K562 (cell line): ENCODE measurements around the gene RAB3GAP2. TPM values are rescaled to one million over a fixed set of nuclear protein-coding genes. Genes with fewer than 3 reads are reported as not detected.

Source experiments
- ATAC-seq: fragments of 200-7000 bp; cut with Tn5 transposase; 3 replicates; pipeline ENCODE4 v1.9.1; 2020; ENCODE audit warnings: moderate library complexity
- BruUV-seq: library from RNA; stranded (reverse); fragments of 400-500 nt; replicated peaks from 2 replicates; lab custom pipeline; 2021; lab: Mats Ljungman, UMichigan
- CTCF ChIA-PET: fragments of 300-600 bp; formaldehyde crosslinking; extraction: SDS; loops from one replicate; lab custom pipeline; 2021; ENCODE audit warnings: low intra/inter-chr PET ratio; lab: Yijun Ruan, JAX
- POLR2A ChIA-PET: fragments of 300-600, 350-650 bp; sonication (Branson Sonifier 250); formaldehyde crosslinking; extraction: SDS; loops from one replicate; lab custom pipeline; 2021; ENCODE audit warnings: antibody characterized with exemption, inconsistent platforms; lab: Yijun Ruan, JAX
- DNase-seq, 4 experiments: peaks; one replicate each; pipeline versions ENCODE4 v3.0.0 to v3.0.0-alpha.2; 2011 to 2018; ENCODE audit warnings: low spot score in 3 of 4, mixed read lengths in 3 of 4; ENCODE audit errors: extremely low read depth in 1 of 4
- FAIRE-seq: peaks from 2 replicates; lab custom pipeline; 2011; peaks lifted over from hg19 to GRCh38; lab: Jason Lieb, UNC
- H2AFZ ChIP-seq: 2 replicates; pipeline ENCODE4 v1.6.0; 2011; ENCODE audit warnings: low read depth, low read length, control low read depth, inconsistent platforms
- H3K27ac ChIP-seq: fragments of 200-600 bp; 3 replicates; pipeline ENCODE4 v1.8.0; 2011; ENCODE audit warnings: low read depth, mild to moderate bottlenecking, control low read depth, inconsistent platforms, low read length, moderate library complexity, mixed read lengths; ENCODE audit errors: extremely low read depth
- H3K27me3 ChIP-seq, 2 experiments: fragments of 300-600 bp in 1 of 2; 2 replicates in 1 of 2; 3 replicates in 1 of 2; pipeline versions ENCODE4 v1.6.0 to v1.8.0; 2011; ENCODE audit warnings: inconsistent platforms in 2 of 2, low read length in 2 of 2, mild to moderate bottlenecking in 1 of 2, mixed read lengths in 1 of 2, moderate library complexity in 1 of 2; ENCODE audit not compliant: control insufficient read depth in 2 of 2, insufficient read depth in 2 of 2
- H3K36me3 ChIP-seq: fragments of 300-600 bp; 3 replicates; pipeline ENCODE4 v1.8.0; 2011; ENCODE audit warnings: mild to moderate bottlenecking, low read length, inconsistent platforms; ENCODE audit not compliant: control insufficient read depth, insufficient read depth
- H3K4me1 ChIP-seq, 2 experiments: fragments of 200-600 bp in 1 of 2; replicated peaks in 1 of 2; 2 replicates in 1 of 2; 3 replicates in 1 of 2; pipeline versions ENCODE4 v1.5.1 to v1.8.0; 2011; ENCODE audit warnings: inconsistent platforms in 2 of 2, low read length in 2 of 2, mild to moderate bottlenecking in 1 of 2, mixed read lengths in 1 of 2, moderate library complexity in 1 of 2; ENCODE audit not compliant: control insufficient read depth in 2 of 2, insufficient read depth in 2 of 2
- H3K4me2 ChIP-seq: 2 replicates; pipeline ENCODE4 v1.6.1; 2011; ENCODE audit warnings: low read length, control low read depth, inconsistent platforms, mixed read lengths; ENCODE audit not compliant: insufficient read depth
- H3K4me3 ChIP-seq: fragments of 200-600 bp; sonication (generic), shearing (Covaris generic); 2 replicates; pipeline ENCODE4 v1.5.1; 2016; ENCODE audit warnings: control low read depth, inconsistent platforms
- H3K79me2 ChIP-seq: fragments of 200-600 bp; 3 replicates; pipeline ENCODE4 v1.8.0; 2011; ENCODE audit warnings: low read length, inconsistent platforms; ENCODE audit not compliant: control insufficient read depth, insufficient read depth
- H3K9ac ChIP-seq, 2 experiments: 2 replicates each; pipeline versions ENCODE4 v1.6.0 to v1.6.1; 2011; ENCODE audit warnings: low read depth in 2 of 2, low read length in 2 of 2, control low read depth in 1 of 2, inconsistent platforms in 1 of 2, mild to moderate bottlenecking in 1 of 2, mixed read lengths in 1 of 2; ENCODE audit not compliant: insufficient read depth in 1 of 2
- H3K9me1 ChIP-seq: one replicate; pipeline ENCODE4 v1.6.0; 2011; ENCODE audit warnings: inconsistent platforms, mild to moderate bottlenecking, low read length, moderate library complexity; ENCODE audit not compliant: control insufficient read depth, insufficient read depth
- H3K9me3 ChIP-seq: replicated peaks from 2 replicates; pipeline ENCODE4 v1.5.1; 2011; ENCODE audit warnings: low read depth, low read length, inconsistent platforms; ENCODE audit not compliant: control insufficient read depth, insufficient read depth
- H4K20me1 ChIP-seq: replicated peaks from 2 replicates; pipeline ENCODE4 v1.6.1; 2011; ENCODE audit warnings: low read length, inconsistent platforms, mixed read lengths; ENCODE audit not compliant: control insufficient read depth, insufficient read depth
- BRD4 ChIP-seq: fragments of 200-600 bp; sonication (generic); IDR thresholded peaks from 2 replicates; pipeline ENCODE4 v1.6.1; 2017; ENCODE audit warnings: inconsistent platforms
- GTF2A2 ChIP-seq: IDR thresholded peaks from 2 replicates; pipeline ENCODE4 v1.6.1; 2016; ENCODE audit warnings: mild to moderate bottlenecking, missing genetic modification characterization, missing compliant biosample characterization
- HNRNPLL ChIP-seq: fragments of 200-400 bp; formaldehyde crosslinking; IDR thresholded peaks from 2 replicates; pipeline ENCODE4 v1.6.1; 2017; ENCODE audit warnings: low read length, low read depth, mild to moderate bottlenecking; ENCODE audit not compliant: poor library complexity, severe bottlenecking
- IRF9 ChIP-seq: fragments of 450-650 bp; IDR thresholded peaks from 2 replicates; pipeline ENCODE4 v1.6.1; 2016; ENCODE audit warnings: missing biosample characterization, missing genetic modification characterization
- MBD2 ChIP-seq: sonication (generic); IDR thresholded peaks from 2 replicates; pipeline ENCODE4 v1.6.1; 2016; ENCODE audit warnings: low read depth, borderline replicate concordance
- PCBP1 ChIP-seq: fragments of 200-400 bp; formaldehyde crosslinking; IDR thresholded peaks from 2 replicates; pipeline ENCODE4 v1.6.1; 2018; ENCODE audit warnings: mild to moderate bottlenecking, low read depth, low read length; ENCODE audit not compliant: poor library complexity, severe bottlenecking
- PHB ChIP-seq: fragments of 250-450 bp; sonication (Bioruptor Pico); IDR thresholded peaks from 2 replicates; pipeline ENCODE4 v1.5.0; 2021
- PRPF4 ChIP-seq: fragments of 200-400 bp; formaldehyde crosslinking; IDR thresholded peaks from one replicate; pipeline ENCODE4 v1.6.1; 2017; ENCODE audit warnings: low read length, low read depth, mild to moderate bottlenecking; ENCODE audit not compliant: insufficient read depth, poor library complexity, severe bottlenecking
- ZNF583 ChIP-seq: fragments of 250-450 bp; sonication (Bioruptor Pico); IDR thresholded peaks from 2 replicates; pipeline ENCODE4 v1.4.0; 2020
- ZNF717 ChIP-seq: fragments of 250-450 bp; sonication (Bioruptor Pico); IDR thresholded peaks from 2 replicates; pipeline ENCODE4 v1.5.0; 2021
- WGBS: fragments of 100-300 bp; shearing (Covaris generic); methylation state at CpG from one replicate; pipeline ENCODE4 v1.1.6; 2016; ENCODE audit warnings: low coverage, mixed read lengths; ENCODE audit not compliant: insufficient coverage; ENCODE audit errors: missing lambda C conversion rate; 5-methylcytosine and 5-hydroxymethylcytosine counted together
- in situ Hi-C: fragments of 300-500 bp; cut with MboI; formaldehyde crosslinking; loops from 4 replicates; pipeline ENCODE4 v1.15.0; 2018; ENCODE audit warnings: inconsistent platforms, mixed read lengths
- intact Hi-C: fragments of 100-400 bp; cut with micrococcal nuclease; formaldehyde crosslinking; loops from 2 replicates; pipeline ENCODE4 v1.14.2; 2022
- polyA plus RNA-seq, 8 experiments: library from polyadenylated mRNA; depleted of rRNA in 4 of 8; stranded (reverse) in 5 of 8; unstranded in 3 of 8; fragments of >200 nt; fragmentation: Nextera tagmentation in 2 of 8; fragmentation: Illumina TruSeq in 1 of 8; extraction: Ambion mirVana in 2 of 8; extraction: Trizol in 1 of 8; gene quantifications; 2 replicates each; pipeline versions ENCODE4 v1.2.1 to v1.2.3, GENCODE V29; 2011 to 2014; ENCODE audit warnings: inconsistent platforms in 1 of 8, missing spikeins in 1 of 8
- total RNA-seq, 7 experiments: library from RNA; depleted of rRNA in 6 of 7; stranded (reverse); fragments of >200 nt in 6 of 7; fragmentation: Illumina TruSeq in 2 of 7; extraction: Trizol in 2 of 7; gene quantifications; 2 replicates each; pipeline versions ENCODE4 v1.2.1 to v1.2.3, GENCODE V29; 2011 to 2021; ENCODE audit warnings: low replicate concordance in 1 of 7
- TF ChIP-seq, protein P1 (sequence below), 2 experiments: fragments of 450-650 bp; IDR thresholded peaks; 2 replicates each; pipeline ENCODE4 v1.6.1; 2018; ENCODE audit warnings: mild to moderate bottlenecking in 2 of 2, low read depth in 1 of 2; ENCODE audit not compliant: partially characterized antibody in 2 of 2

Gene RAB3GAP2
- total and polyA plus RNA-seq, 9 of the 15 experiments (the other 6 are each of a cell fraction or from before 2014, with no cell fraction given): 14.1 to 69.1 (median 32.2) TPM

DNA sequence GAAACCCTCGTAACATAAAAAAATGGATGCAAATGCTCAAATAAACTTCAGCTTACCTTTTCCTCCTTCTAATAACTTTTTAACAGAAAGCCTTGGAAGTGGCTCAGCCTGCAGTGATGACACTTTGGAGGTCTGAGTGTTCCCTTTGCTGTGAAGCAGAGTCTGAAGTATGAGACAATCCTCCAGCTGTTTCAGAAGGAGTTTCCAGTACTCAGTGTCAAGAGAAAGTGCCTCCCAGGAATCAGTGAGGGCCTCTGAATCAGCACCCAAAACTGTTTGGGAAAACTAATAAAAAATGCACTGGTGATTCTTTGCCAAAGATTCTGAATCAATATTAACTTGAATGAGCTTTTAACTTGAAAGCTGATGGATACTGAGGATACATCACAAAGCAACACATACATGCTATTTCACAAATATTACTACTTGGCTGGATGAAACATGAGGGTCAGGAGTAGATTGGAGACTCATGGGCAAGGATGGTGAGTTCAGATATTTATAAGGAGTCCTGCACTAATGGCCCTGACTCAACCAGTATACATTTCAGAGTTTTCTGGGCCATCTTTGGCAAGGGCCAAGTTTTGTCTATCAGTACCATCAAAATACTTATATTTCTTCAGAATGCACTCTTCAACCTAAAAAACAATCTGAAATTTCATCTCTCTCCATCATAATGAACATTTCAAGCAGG lies 101.3 kb downstream of the RAB3GAP2 start:
- no peaks in the 10 kb centered on the region for H3K79me2 ChIP-seq
- POLR2A ChIA-PET: no interaction called here
- H3K9ac ChIP-seq: no peak overlapping the region
- CTCF ChIA-PET: no interaction called here
- H3K4me2 ChIP-seq: no peak overlapping the region
- in situ Hi-C loops (no loop called here), intact Hi-C loops (no loop called here)
- ATAC-seq: no peak
- H2AFZ ChIP-seq: no peak overlapping the region
- H3K27ac ChIP-seq: no peak overlapping the region
- no peaks in the 10 kb centered on the region for H3K9me1 ChIP-seq
- no peaks in the 10 kb centered on the region for H4K20me1 ChIP-seq
- no peaks in the 10 kb centered on the region for H3K4me1 ChIP-seq
- no TSS peak for BruUV-seq
- no peak overlapping the region for H3K4me3 ChIP-seq
- no peaks in the 10 kb centered on the region for H3K9me3 ChIP-seq
- peaks cover 61% of the 10 kb centered on the region for H3K36me3 ChIP-seq
- H3K27me3 ChIP-seq: no peaks in the 10 kb centered on the region
- TF ChIP-seq PHB (CRISPR knock-in tag): no peak
- no peak for TF ChIP-seq ZNF717 (CRISPR knock-in tag)
- TF ChIP-seq GTF2A2 (tag): no peak
- TF ChIP-seq ZNF583 (CRISPR knock-in tag): no peak
- no peak for TF ChIP-seq PCBP1
- TF ChIP-seq HNRNPLL: no peak
- TF ChIP-seq PRPF4: no peak
- TF ChIP-seq BRD4: no peak
- TF ChIP-seq IRF9 (tag): no peak
- TF ChIP-seq, protein P1, sequence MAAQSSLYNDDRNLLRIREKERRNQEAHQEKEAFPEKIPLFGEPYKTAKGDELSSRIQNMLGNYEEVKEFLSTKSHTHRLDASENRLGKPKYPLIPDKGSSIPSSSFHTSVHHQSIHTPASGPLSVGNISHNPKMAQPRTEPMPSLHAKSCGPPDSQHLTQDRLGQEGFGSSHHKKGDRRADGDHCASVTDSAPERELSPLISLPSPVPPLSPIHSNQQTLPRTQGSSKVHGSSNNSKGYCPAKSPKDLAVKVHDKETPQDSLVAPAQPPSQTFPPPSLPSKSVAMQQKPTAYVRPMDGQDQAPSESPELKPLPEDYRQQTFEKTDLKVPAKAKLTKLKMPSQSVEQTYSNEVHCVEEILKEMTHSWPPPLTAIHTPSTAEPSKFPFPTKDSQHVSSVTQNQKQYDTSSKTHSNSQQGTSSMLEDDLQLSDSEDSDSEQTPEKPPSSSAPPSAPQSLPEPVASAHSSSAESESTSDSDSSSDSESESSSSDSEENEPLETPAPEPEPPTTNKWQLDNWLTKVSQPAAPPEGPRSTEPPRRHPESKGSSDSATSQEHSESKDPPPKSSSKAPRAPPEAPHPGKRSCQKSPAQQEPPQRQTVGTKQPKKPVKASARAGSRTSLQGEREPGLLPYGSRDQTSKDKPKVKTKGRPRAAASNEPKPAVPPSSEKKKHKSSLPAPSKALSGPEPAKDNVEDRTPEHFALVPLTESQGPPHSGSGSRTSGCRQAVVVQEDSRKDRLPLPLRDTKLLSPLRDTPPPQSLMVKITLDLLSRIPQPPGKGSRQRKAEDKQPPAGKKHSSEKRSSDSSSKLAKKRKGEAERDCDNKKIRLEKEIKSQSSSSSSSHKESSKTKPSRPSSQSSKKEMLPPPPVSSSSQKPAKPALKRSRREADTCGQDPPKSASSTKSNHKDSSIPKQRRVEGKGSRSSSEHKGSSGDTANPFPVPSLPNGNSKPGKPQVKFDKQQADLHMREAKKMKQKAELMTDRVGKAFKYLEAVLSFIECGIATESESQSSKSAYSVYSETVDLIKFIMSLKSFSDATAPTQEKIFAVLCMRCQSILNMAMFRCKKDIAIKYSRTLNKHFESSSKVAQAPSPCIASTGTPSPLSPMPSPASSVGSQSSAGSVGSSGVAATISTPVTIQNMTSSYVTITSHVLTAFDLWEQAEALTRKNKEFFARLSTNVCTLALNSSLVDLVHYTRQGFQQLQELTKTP (IDR thresholded peaks at IDR 0.05; ENCODE audit: low read depth in 1 of 2, partially characterized antibody in 2 of 2): no peak
- TF ChIP-seq MBD2: no peak
- TF ChIP-seq, all 486 proteins: peak for 0
- 92% methylated on average over 1 of the region's 1 CpG for WGBS
- FAIRE-seq (no peak), DNase-seq (no peak)
